A204.1 (cell line): Measurements from ENCODE around the gene EFNA1.
"Not testable (repeated sequence)": the region's sequence is repeated elsewhere in the genome, so short reads cannot be mapped to it uniquely, and the experiment has no call there.

Experiments
- FAIRE-seq: peaks from 2 replicates; lab custom pipeline; 2012; peaks lifted over from hg19 to GRCh38; lab: Jason Lieb, UNC

EFNA1 gene

DNA sequence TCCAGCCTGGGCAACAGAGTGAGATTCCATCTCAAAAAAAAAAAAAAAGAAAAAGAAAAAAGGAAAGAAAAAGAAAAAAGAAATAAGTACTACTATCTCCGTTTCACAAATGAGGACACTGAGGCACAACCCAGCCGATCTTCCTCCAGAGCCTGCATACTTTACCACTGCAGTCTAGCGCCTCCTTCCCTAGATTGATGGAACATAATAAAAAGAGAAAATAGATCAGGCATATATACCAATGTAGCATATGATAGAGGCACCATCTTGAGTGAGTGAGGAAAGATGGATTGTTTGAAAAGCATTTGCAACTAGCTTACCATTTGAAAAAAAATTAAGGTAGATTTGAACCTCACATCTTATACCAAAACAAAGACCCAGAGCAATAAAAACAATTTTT, 17.8 kb downstream of the EFNA1 start:
- FAIRE-seq: no peak

DNA sequence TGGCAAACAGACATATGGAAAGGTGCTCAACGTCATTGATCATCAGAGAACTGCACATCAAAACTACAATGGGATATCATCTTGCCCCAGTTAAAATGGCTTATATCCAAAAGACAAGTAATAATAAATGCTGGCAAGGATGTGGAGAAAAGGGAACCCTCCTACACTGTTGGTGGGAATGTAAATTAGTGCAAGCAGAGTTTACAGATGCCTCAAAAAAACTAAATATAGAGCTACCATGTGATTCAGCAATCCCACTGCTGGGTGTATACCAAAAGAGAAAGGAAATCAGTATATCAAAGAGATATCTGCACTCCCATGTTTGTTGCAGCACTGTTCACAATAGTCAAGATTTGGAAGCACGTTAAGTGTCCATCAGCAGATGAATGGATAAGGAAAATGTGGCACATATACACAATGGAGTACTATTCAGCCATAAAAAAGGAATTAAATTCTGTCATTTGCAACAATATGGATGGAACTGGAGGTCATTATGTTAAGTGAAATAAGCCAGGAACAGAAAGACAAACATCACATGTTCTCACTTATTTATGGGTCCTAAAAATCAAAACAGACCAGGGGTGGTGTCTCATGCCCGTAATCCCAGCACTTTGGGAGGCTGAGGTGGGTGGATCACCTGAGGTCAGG, 28.4 kb downstream of the EFNA1 start:
- not testable (repeated sequence) for FAIRE-seq

DNA sequence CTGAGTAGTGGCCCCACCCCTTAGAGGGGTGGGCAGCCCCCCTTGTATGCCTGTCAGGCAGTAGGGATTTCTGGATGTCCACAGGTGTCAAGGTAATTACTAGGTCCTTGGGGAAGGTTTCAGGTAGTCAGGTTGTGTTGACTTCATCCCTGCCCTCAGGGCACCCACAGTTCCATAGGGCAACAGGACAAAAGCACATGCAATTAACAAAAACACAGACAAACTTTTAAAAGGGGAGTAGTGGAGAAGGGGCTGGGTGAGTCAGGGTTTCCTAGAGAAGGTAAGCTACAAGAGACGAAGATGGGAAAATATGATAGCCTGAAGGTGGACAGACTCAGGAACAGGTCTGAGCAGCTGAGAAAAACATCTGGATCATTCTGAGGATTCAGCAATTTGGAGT, 31.3 kb downstream of the EFNA1 start:
- no peak for FAIRE-seq

DNA sequence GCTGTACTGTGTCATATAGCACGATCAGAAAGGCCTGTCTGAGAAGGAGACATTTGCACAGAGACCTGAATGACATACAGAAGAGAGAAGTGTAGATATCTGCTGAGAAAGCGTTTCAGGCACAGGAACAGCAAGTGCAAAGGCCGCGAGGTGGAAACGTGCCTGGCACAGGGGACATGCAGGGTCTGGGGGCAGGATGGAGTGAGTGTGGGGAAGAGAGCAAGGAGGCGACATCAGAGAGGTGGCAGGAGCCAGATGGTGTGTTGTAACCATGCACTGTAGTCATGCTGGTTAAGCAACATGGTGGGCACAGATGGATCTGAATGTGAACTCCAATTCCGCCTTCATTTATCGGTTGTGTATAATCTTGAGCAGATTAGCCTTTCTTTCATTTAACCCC, 32.5 kb downstream of the EFNA1 start:
- FAIRE-seq: no peak

DNA sequence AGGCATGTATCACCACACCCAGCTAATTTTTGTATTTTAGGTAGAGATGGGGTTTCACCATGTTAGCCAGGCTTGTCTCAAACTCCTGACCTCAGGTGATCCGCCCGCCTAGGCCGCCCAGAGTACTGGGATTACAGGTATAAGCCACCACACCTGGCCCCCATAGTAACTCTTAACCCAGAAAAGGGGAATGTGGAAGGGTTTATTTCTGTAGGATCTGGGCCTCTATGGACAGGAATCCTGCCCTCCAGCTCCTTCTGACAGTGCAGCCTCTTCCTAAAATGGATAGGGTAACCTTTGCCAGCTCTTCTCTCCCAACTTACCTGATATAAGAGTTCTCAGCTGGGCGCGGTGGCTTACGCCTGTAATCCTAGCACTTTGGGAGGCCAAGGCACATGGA, 35.0 kb downstream of the EFNA1 start:
- FAIRE-seq: not testable (repeated sequence)

DNA sequence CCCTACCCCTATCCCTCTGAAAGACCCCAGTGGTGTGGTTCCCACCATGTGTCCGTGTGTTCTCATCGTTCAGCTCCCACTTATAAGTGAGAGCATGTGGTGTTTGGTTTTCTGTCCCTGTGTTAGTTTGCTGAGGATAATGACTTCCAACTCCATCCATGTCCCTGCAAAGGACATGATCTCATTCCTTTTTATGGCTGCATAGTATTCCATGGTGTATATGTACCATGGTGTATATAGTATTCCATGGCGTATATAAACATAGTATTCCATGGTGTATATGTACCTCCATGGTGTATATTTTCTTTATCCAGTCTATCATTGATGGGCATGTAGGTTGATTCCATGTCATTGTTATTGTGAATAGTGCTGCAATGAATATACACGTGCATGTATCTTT, 36.1 kb downstream of the EFNA1 start:
- not testable (repeated sequence) for FAIRE-seq

DNA sequence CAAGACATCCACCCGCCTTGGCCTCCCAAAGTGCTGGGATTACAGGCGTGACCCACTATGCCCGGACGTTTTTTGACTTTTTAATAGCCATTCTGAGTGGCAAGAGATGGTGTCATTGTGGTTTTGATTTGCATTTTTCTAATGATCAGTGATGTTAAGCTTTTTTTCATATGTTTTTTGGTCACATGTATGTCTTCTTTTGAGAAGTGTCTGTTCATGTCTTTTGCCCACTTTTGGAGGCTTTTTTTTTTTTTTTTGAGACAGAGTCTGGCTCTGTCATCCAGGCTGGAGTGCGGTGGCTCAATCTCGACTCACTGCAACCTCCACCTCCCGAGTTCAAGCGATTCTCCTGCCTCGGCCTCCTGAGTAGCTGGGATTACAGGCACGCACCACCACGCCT, 36.9 kb downstream of the EFNA1 start:
- not testable (repeated sequence) for FAIRE-seq

DNA sequence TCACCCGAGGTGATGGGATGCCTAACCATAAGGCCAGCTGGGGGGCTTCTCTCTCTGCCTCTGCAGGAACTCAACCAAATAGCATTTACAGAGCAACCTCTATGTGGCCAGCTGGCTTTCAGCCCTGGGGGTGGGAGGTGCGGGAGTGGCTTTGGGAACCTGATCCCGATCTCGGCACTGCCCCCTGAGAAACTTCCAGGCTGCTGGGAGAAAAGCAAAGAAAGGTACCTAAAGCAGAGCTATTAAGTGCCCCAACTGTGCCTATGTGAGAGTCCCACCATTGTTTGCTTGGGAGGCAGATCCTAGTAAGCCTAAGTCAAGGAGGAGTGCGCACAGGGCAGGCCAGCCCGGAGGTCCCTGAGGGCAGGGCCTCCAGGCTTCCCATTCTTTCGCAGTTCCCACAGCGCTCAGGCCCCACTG, 38.4 kb downstream of the EFNA1 start:
- FAIRE-seq: no peak

DNA sequence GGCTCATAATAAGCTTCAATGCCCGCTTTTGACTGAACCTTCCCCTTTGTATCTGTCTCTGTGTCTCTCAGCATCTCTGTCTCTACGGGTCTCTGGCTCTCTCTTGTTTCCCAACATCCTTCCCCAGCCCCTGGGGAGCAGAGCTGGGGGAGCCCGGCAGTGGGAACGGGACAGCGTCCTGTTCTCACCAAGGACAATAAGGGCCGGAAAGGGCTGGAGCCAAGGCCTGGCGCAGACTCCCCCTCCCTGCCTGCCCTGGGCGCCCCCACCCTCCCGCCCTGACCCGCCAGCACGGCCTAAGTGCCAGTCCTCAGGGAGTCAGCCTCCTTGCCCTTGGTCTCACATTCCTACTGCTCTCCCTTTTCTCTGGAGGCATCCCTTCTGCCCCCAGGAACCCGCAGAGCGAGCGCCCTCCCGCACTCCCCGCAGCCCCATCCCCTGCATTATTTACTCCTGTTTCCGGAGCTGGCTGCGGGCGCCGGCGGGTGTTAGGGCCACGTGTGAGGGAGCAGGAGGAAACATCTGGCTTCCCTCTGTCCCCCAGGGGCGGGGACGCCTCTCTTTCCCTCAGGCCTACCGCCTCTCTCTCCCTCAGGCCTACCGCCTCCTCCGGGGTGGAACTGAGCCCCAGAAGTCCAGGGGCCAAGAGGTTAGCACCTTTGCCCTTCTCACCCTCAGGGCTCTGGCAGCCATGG, 38.9 kb downstream of the EFNA1 start:
- no peak for FAIRE-seq

DNA sequence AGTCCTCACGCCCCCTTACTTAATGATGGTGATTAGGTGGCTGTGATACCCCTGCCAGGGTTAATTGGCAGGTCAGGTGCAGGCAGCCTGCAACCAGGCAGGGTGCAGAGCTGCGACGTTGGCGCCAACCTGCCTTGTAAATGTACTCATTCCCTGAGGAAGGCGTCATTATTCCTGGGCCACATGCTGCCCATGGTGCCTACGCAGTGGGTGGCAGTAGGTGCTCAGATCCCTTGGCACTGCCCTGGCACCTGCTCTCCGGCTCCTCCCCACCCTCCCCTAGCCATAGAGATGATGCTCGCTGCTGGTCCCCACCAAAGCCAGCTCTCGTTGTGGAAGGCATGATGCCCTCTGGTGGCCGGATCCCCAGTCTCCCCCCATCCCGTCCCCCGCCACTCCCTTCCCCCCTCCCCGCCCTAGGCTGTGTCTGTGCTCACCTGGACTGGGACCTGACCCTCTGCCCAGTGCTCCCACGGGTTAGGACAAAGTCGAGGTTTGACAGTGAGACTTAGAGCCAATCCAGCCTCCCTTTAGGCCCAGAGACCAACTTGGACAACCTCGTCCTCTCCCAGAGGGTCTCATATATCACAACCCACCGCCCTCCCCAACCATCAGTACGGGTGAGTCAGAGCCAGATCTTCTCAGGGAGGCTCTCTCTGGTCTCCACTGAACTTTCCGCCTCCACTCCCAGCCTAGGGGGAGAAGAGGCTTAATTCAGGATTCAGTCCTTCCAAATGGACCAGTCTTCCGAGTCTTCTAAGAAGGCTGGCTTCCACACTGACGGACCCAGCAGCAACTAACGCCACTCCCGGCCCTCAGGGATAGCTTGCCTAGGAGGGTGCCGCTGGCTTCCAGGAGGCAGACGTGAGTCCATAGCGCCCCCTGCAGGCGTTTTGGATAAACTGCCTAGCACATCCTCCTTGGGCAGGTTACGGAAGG, 39.8 kb downstream of the EFNA1 start:
- FAIRE-seq: no peak

DNA sequence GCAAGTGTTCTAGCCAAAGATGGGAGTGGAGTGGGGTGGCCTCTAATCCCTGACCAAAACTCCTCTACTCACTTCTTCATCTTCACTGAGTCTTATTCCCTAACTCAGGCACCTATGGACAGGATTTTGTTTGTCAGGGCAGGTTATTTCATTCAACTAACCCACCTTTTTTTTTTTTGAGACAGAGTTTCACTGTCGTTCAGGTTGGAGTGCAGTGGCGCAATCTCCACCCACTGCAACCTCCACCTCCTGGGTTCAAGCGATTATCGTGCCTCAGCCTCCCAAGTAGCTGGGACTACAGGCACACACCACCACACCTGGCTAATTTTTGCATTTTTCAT, 40.4 kb downstream of the EFNA1 start:
- not testable (repeated sequence) for FAIRE-seq

DNA sequence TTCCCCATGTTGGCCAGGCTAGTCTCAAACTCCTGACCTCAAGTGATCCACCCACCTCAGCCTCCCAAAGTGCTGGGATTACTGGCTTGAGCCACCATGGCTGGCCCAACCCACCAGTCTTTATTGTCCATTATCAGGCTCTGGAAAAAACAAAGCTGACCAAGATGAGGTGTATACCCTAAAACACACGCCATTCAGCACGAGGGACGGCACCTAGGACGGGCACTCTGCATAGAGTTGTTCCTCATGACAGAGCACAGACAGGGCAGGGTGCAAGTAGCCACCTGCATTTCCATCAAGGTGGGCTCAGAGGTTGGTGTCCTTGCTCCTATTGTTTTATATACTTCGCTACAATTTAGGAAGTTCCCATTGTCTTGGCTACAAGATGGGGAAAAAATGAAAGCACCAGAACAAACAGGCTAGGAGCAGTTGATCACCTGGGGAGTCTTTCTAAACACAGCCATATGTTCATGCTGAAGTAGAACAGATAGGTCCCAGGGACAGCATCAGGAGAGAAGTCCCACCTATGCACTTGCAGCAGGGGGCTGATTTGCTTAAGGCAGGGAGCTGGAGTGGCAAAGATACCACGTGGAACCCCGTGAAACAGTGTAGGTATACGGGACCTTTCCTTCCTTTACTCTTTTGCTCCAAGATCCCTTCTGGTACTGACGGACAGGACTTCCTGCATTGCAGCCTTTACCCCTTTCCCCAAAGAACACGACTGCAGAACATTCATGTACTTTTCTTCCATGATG, 41.0 kb downstream of the EFNA1 start:
- FAIRE-seq: no peak

DNA sequence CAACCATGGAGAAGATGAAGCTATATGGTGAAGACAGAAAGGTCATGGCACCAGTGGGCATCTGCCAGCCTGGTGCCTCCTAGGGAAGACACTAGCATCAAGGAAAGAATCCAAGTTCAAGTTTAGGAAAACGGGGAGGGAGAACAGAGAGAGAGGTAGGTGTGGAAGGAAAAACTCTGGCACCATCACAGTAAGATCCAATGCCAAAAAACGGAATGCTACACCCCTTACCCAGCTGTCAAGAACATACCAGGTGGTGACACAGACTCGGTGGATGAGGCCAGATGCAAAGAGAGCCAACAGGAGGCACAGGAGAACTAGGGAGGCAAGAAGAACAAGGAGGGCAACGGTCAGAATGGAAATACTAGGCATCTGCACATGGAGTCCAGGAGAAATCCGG, 41.9 kb downstream of the EFNA1 start:
- no peak for FAIRE-seq

DNA sequence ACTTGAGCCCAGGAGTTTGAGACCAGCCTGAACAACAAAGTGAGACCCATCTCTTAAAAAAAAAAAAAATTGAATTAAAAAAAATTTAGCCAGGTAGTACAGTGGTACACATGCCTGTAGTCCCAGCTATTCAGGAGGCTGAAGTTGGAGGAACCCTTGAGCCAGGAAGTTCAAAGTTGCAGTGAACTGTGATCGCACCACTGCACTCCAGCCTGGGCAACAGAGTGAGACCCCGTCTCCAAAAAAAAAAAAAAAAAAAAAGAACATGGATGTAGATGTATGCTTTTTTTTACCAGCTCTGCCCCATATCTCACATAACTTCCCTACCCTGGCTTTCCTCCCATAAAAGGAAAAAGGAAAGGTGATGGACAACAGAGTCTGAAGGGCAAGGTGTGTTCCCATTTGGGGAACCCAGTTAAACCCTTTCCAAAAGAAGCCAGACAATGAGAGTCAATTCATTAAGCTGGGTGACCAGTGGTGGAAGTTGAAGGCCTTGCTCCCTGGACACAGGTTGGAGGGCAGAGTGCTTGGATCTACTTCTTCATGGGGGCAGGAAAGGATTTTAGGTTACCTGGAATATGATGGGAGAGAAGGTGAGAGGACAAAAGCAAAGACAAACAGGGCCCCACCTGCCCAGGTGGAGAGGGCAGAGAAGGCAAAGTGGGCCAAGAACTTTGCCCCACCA, 42.6 kb downstream of the EFNA1 start:
- FAIRE-seq: no peak

DNA sequence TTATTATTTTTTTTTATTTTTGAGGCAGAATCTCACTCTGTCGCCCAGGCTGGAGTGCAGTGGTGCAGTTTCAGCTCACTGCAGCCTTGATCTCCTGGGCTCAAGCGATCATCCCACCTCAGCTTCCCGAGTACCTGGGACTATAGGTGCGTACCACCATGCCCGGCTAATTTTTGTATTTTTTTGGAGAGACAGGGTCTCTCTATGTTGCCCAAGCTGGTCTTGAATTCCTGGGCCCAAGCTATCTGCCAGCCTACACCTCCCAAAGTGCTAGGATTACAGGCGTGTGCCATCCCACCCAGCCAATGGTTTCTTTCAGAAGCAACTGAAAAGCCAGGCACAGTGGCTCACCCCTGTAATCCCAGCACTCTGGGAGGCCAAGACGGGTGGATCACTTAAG, 43.1 kb downstream of the EFNA1 start:
- no peak for FAIRE-seq

DNA sequence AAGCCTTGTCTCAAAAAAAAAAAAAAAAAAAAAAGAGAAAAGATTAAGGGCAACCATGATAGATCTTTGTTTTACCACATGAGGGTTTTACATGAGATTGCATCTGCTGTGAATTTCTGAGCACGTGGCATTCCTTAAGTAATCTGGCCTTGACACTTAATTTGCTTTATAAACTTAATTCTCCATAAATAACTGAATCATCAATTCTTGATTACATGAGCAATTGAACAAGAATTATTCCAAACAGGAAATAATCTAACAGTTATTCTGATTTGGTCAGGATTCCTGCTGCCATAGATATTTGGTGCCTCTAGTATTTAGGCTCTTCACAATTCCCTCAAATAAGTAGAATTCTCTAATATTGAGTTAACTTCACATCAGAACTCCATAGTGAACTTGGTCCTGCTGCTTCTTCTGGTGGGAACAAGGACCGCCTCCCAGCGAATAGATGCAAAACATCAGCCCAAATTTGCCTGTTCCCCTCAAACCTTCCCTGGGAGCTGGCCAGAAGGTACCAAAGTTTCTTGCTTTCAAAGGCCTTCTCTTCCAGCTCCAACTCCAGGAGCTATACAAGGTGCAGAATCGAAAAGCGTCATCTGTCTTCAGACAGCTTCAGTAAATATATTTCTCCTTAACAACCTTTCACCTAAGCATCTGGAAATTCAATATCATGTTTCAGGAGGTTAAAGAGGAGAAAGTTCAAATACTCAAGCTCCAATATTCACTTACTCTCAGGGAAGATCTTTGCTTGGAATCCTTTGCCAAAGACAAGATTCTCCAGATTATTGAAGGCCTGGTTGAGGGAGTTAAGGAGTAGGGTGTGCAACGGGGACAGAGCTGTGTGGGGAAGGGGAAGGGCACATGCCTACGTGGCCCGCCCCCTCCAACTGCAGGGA, 44.4 kb downstream of the EFNA1 start:
- FAIRE-seq: no peak

DNA sequence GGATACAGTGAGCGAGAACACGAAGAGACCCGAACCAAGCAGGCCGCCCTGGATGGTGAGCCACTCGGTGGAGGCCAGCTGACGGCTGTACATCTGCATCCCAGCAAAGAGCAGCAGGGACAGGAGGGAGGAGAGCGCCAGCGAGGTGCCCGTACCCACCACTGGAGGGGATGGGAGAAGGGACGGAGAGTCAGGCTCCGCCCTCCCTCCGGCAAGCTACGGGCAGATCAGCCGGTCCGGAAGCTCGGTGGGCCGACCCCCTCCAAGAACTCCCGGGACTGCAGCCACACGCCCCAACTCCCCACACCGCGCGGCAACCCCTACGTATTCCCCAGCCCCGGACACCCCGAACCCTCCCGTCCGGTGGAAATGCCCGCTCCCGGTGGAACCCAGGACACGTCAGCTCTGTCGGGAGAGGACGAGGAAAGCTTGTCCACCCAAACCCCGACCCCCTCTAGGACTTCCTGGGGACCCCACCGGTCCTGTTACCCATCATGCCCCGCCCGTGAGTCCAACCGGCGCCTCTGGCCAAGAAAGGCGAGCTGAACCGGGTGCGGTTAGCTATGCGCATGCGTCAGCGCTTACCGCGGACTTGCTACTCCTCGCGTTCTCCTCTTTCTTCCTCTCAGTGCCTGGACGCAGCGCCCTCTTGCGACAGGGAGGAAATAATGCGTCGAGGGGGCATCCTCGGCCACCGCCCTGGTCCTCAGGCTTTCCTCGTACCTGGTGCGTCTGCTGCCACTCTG, 45.2 kb downstream of the EFNA1 start, which contains the start of gene KRTCAP2:
Gene KRTCAP2 (minus strand): TSS at position 573 of the 746 bp plus-strand sequence. CDS start 80 bp downstream, at position 493.
- FAIRE-seq: peak; percentile 83

DNA sequence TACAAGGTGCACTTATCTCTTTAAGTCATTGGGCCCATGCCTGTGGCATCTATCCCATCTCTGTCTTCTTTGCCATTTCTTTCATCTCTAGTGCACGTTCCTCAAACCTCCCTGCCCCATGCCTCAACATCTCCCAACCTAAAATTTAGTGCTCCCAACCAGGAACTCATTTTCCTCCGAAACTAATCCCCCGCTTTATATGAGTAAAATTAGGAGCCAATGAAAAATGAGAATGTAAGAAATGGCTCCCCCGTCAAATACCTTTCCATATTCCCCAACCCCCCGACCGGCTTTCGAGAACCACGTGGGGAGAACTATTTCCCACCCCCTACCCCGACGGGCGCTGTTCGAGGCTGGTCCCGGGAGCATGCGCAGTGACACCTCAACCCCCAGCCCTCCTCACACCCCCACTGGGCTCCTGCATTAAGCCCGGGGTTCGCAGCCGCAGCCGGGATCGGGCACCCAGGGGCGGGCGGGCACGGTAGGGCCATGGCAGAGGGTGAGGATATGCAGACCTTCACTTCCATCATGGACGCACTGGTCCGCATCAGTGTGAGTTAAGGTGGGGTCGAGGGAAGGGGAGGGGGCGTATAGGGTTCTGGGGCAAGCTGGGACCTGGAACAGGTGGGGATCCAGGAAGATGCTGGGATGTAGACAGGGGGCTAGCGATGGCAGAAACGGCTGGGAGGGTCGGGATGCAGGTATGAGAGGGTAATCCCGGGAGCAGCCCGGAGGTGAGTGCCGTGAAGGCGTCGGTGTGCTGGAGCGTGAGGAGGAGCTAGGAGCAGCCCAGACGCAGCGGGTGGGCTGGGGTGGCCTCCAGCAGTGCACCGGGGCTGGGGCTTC, 46.0 kb downstream of the EFNA1 start, which contains the start of gene TRIM46:
Gene TRIM46 (plus strand): TSS at position 372 of the 846 bp plus-strand sequence. CDS start 118 bp downstream, at position 490.
- no peak for FAIRE-seq
